Heart right ventricle (tissue), 16 donors: Measurements from ENCODE around the gene ATG12. TPM values are rescaled to one million over a fixed set of nuclear protein-coding genes. Genes with fewer than 3 reads are reported as not detected.
"Not testable (repeated sequence)": the region's sequence is repeated elsewhere in the genome, so short reads cannot be mapped to it uniquely, and the experiment has no call there.

Experiments used
- ATAC-seq, 8 donors: fragments of 200-7000 bp; cut with Tn5 transposase; one replicate each; pipeline ENCODE4 v1.9.1; 2020; ENCODE audit warnings: mild to moderate bottlenecking in 8 of 8, moderate library complexity in 8 of 8, moderate number of reproducible peaks in 1 of 8
- DNase-seq, 2 donors: peaks; one replicate each; pipeline ENCODE4 v3.0.0-alpha.2; 2020
- H3K27ac ChIP-seq, 10 donors: fragments of 200-600 bp; sonication (generic) in 2 of 10; one replicate each; pipeline versions ENCODE4 v1.5.0 to v1.8.0; 2020 to 2022; ENCODE audit warnings: mild to moderate bottlenecking in 3 of 10
- H3K27me3 ChIP-seq, 7 donors: fragments of 200-600 bp; one replicate each; pipeline ENCODE4 v1.8.0; 2021 to 2022; ENCODE audit warnings: mild to moderate bottlenecking in 2 of 7
- H3K36me3 ChIP-seq, 9 donors: fragments of 200-600 bp; sonication (generic) in 1 of 9; one replicate each; pipeline versions ENCODE4 v1.5.0 to v1.8.0; 2020 to 2022; ENCODE audit warnings: mild to moderate bottlenecking in 2 of 9
- H3K4me1 ChIP-seq, 9 donors: fragments of 200-600 bp; sonication (generic) in 1 of 9; one replicate each; pipeline versions ENCODE4 v1.5.0 to v1.8.0; 2020 to 2022; ENCODE audit warnings: mild to moderate bottlenecking in 4 of 9
- H3K4me3 ChIP-seq, 10 donors: fragments of 200-600 bp; sonication (generic) in 2 of 10; one replicate each; pipeline versions ENCODE4 v1.5.0 to v1.8.0; 2020 to 2022; ENCODE audit warnings: mild to moderate bottlenecking in 7 of 10, moderate library complexity in 2 of 10
- H3K9me3 ChIP-seq, 11 donors: fragments of 200-600 bp in 10 of 11; sonication (generic) in 2 of 11; one replicate each; pipeline versions ENCODE4 v1.5.0 to v1.8.0; 2013 to 2022; ENCODE audit warnings: mild to moderate bottlenecking in 2 of 11, control low read depth in 1 of 11, moderate library complexity in 1 of 11
- WGBS, 2 donors: extraction: QIAGEN DNeasy Blood & Tissue Kit; methylation state at CpG; one replicate each; pipeline ENCODE4 v1.1.7; 2013; ENCODE audit warnings: inconsistent platforms in 1 of 2; 5-methylcytosine and 5-hydroxymethylcytosine counted together
- intact Hi-C, 10 donors: fragments of 100-400 bp; cut with DNase I; formaldehyde crosslinking; loops; one replicate each; pipeline versions ENCODE4 v1.11.1 to v1.14.2; 2022
- polyA plus RNA-seq, 2 donors: library from polyadenylated mRNA; stranded (reverse); fragments of 200-250 nt; gene quantifications; one replicate each; pipeline ENCODE4 v1.2.3, GENCODE V29; 2013
- total RNA-seq, 10 donors: library from RNA; stranded (reverse); fragmentation: NEBNext Ultra II Directional in 3 of 10; extraction: Animal tissue kit (Norgen Biotek cat#: 25700) in 3 of 10; gene quantifications; one replicate each; pipeline versions ENCODE4 v1.2.1 to v1.2.4, GENCODE V29; 2021 to 2023
- TF ChIP-seq, protein P1 (sequence below), 9 donors: fragments of 200-600 bp; sonication (generic) in 2 of 9; IDR thresholded peaks; one replicate each; pipeline versions ENCODE4 v1.5.0 to v1.8.0; 2021 to 2022; ENCODE audit warnings: antibody characterized with exemption in 9 of 9, mild to moderate bottlenecking in 5 of 9, moderate library complexity in 1 of 9
- donor health status: Arrhythmogenic right ventricular cardiomyopathy.
- donor health status: ischemic (EF 13 %, LVEDD 7.1; RV severe dilation, severe dysfunction).
- donor health status: healthy with polysubstance abuse.
- donor health status: DM: no; HTN: yes; CAD: no.
- donor health status: DM: no; HTN: no; CAD: no.
- donor health status: ischemic (EF 25% LVEDD 6.9; RV normal size, moderate dysfunction).
- donor health status: ischemic (EF 25% LVEDD 5.7; RV mildly dilated, moderate dysfunction).
- donor health status: healthy.
- donor health status: DM: yes; HTN: yes; CAD: no.
- donor health status: Ischemic cardiomyopathy.
- donor health status: ischemic (EF 35%, LVEDD 5.7; RV mildly dilated, moderate dysfunction).
- donor health status: nonischemic (EF 11% LVEDD 7.7; RV severe dilation, severe dysfunction).
- donor health status: DM: yes; HTN: yes; CAD: no.
- donor health status: PGD.
- donor health status: ischemic (EF 29% LVEDD 5.4; RV normal size, mild dysfunction).
- donor health status: nonischemic (EF 23%, LVEDD 6.1; RV moderate dilation, normal function).

The ATG12 gene
- total and polyA plus RNA-seq, 12 donors, result 18.0 to 29.8 (median 25.0) TPM

DNA sequence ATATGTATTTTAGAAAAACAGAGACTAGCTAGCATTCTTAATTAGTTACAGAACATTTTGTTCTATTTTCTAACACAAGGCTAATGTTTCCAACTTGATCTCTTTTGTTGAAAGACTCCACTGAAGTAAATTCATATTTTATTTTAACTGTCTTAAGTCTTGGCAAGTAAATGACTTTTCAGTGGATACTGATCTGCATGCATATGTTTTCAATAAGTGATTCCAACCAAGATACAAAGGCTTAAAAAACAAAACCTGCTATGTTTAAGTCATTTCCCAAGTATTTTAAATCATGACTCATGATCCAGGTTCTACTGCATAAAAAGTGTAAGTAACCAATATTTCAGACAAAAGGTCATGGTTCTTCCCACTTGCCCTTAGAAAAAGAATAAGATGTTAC lies 30.6 kb downstream of the ATG12 start:
- intact Hi-C loops, result no loop called here
- ATAC-seq, result no peak

GRCh38 chr5:115809946-115810345 lies 31.4 kb downstream of the ATG12 start:
- H3K9me3 ChIP-seq, result no peaks in the 10 kb centered on the region
- 70 to 73% methylated on average over 2 of the region's 2 CpGs for WGBS, 2 donors
- TF ChIP-seq, protein P1, sequence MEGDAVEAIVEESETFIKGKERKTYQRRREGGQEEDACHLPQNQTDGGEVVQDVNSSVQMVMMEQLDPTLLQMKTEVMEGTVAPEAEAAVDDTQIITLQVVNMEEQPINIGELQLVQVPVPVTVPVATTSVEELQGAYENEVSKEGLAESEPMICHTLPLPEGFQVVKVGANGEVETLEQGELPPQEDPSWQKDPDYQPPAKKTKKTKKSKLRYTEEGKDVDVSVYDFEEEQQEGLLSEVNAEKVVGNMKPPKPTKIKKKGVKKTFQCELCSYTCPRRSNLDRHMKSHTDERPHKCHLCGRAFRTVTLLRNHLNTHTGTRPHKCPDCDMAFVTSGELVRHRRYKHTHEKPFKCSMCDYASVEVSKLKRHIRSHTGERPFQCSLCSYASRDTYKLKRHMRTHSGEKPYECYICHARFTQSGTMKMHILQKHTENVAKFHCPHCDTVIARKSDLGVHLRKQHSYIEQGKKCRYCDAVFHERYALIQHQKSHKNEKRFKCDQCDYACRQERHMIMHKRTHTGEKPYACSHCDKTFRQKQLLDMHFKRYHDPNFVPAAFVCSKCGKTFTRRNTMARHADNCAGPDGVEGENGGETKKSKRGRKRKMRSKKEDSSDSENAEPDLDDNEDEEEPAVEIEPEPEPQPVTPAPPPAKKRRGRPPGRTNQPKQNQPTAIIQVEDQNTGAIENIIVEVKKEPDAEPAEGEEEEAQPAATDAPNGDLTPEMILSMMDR (IDR thresholded peaks at IDR 0.05), result no peak
- no peak for DNase-seq
- H3K36me3 ChIP-seq, result peaks cover 0 to 27% (median 0%) of the 10 kb centered on the region in 9 donors
- no peaks in the 10 kb centered on the region for H3K4me1 ChIP-seq
- H3K4me3 ChIP-seq, result no peak overlapping the region
- H3K27me3 ChIP-seq, result peaks cover 0 to 38% (median 20%) of the 10 kb centered on the region in 7 donors
- ATAC-seq, result no peak
- intact Hi-C loops, result no loop called here
- no peak overlapping the region for H3K27ac ChIP-seq

More for the DNA sequence above, 30.6 kb downstream of the ATG12 start:
- Histone ChIP-seq H3K36me3 (peaks cover 0 to 22% (median 0%) of the 10 kb centered on the region in 9 donors), H3K27ac (no peak overlapping the region), H3K27me3 (peaks cover 0 to 46% (median 29%) of the 10 kb centered on the region in 7 donors), H3K9me3 (no peaks in the 10 kb centered on the region), H3K4me1 (peaks cover 0 to 8% (median 4%) of the 10 kb centered on the region in 9 donors), H3K4me3 (no peak overlapping the region)
- TF ChIP-seq, protein P1 (IDR thresholded peaks at IDR 0.05), result no peak
- no peak for DNase-seq

- H3K9me3 ChIP-seq, ATAC-seq, H3K4me3 ChIP-seq, intact Hi-C loops, H3K27ac ChIP-seq, H3K4me1 ChIP-seq, DNase-seq: not testable (repeated sequence)
- Histone ChIP-seq H3K27me3 (peaks cover 0 to 19% (median 4%) of the 10 kb centered on the region in 7 donors), H3K36me3 (peaks cover 0 to 32% (median 0%) of the 10 kb centered on the region in 9 donors)
- 91% methylated on average over 2 of the region's 2 CpGs for WGBS, 2 donors
These were observed 33.3 kb downstream of the ATG12 start for GRCh38 chr5:115808066-115808465.

DNA sequence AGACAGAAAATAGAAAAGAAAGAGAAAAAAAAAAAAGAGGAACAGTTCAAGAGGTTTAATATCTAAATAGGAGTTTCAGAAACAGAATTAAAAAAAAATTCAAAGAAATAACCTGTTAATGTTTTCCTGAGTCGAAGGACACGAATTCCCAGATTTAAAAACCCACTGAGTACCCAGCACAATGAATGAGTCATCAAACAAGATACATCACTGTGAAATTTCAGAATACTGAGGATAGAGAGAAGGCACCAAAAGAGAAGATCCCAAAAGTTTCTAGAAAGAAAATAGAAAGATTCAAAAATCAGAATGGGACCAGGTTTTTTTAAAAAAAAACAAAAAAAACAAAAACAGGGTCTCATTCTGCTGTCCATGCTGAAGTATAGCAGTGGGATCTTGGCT lies 33.7 kb downstream of the ATG12 start:
- H3K4me1 ChIP-seq, result no peaks in the 10 kb centered on the region
- no peaks in the 10 kb centered on the region for H3K9me3 ChIP-seq
- intact Hi-C loops, result no loop called here
- H3K4me3 ChIP-seq, result no peak overlapping the region
- DNase-seq (no peak), ATAC-seq (no peak)
- H3K27ac ChIP-seq, result no peak overlapping the region
- peaks cover 0 to 15% (median 3%) of the 10 kb centered on the region in 7 donors for H3K27me3 ChIP-seq
- WGBS, 2 donors, result 88 to 94% methylated on average over 2 of the region's 2 CpGs
- TF ChIP-seq, protein P1 (IDR thresholded peaks at IDR 0.05), result no peak
- H3K36me3 ChIP-seq, result peaks cover 0 to 32% (median 0%) of the 10 kb centered on the region in 9 donors

GRCh38 chr5:115806986-115807653 lies 34.2 kb downstream of the ATG12 start:
- TF ChIP-seq, protein P1 (IDR thresholded peaks at IDR 0.05), result no peak
- intact Hi-C loops, result no loop called here
- H3K36me3 ChIP-seq, result peaks cover 0 to 32% (median 0%) of the 10 kb centered on the region in 9 donors
- DNase-seq, result no peak
- H3K4me1 ChIP-seq, result no peaks in the 10 kb centered on the region
- ATAC-seq, result no peak
- no peaks in the 10 kb centered on the region for H3K9me3 ChIP-seq
- H3K4me3 ChIP-seq, result no peak overlapping the region
- WGBS, 2 donors, result 63 to 77% methylated on average over 2 of the region's 2 CpGs
- no peak overlapping the region for H3K27ac ChIP-seq
- peaks cover 0 to 10% (median 0%) of the 10 kb centered on the region in 7 donors for H3K27me3 ChIP-seq
